K562 (cell line): Measurements from ENCODE around the gene UNC13C. TPM values are rescaled to one million over a fixed set of nuclear protein-coding genes. Genes with fewer than 3 reads are reported as not detected.

Experiments
- ATAC-seq: fragments of 200-7000 bp; cut with Tn5 transposase; 3 replicates; pipeline ENCODE4 v1.9.1; 2020; ENCODE audit warnings: moderate library complexity
- BruUV-seq: library from RNA; stranded (reverse); fragments of 400-500 nt; replicated peaks from 2 replicates; lab custom pipeline; 2021; lab: Mats Ljungman, UMichigan
- CTCF ChIA-PET: fragments of 300-600 bp; formaldehyde crosslinking; extraction: SDS; loops from one replicate; lab custom pipeline; 2021; ENCODE audit warnings: low intra/inter-chr PET ratio; lab: Yijun Ruan, JAX
- POLR2A ChIA-PET: fragments of 300-600, 350-650 bp; sonication (Branson Sonifier 250); formaldehyde crosslinking; extraction: SDS; loops from one replicate; lab custom pipeline; 2021; ENCODE audit warnings: antibody characterized with exemption, inconsistent platforms; lab: Yijun Ruan, JAX
- DNase-seq, 4 experiments: peaks; one replicate each; pipeline versions ENCODE4 v3.0.0 to v3.0.0-alpha.2; 2011 to 2018; ENCODE audit warnings: low spot score in 3 of 4, mixed read lengths in 3 of 4; ENCODE audit errors: extremely low read depth in 1 of 4
- FAIRE-seq: peaks from 2 replicates; lab custom pipeline; 2011; peaks lifted over from hg19 to GRCh38; lab: Jason Lieb, UNC
- H2AFZ ChIP-seq: 2 replicates; pipeline ENCODE4 v1.6.0; 2011; ENCODE audit warnings: low read depth, low read length, control low read depth, inconsistent platforms
- H3K27ac ChIP-seq: fragments of 200-600 bp; 3 replicates; pipeline ENCODE4 v1.8.0; 2011; ENCODE audit warnings: low read depth, mild to moderate bottlenecking, control low read depth, inconsistent platforms, low read length, moderate library complexity, mixed read lengths; ENCODE audit errors: extremely low read depth
- H3K27me3 ChIP-seq, 2 experiments: fragments of 300-600 bp in 1 of 2; 2 replicates in 1 of 2; 3 replicates in 1 of 2; pipeline versions ENCODE4 v1.6.0 to v1.8.0; 2011; ENCODE audit warnings: inconsistent platforms in 2 of 2, low read length in 2 of 2, mild to moderate bottlenecking in 1 of 2, mixed read lengths in 1 of 2, moderate library complexity in 1 of 2; ENCODE audit not compliant: control insufficient read depth in 2 of 2, insufficient read depth in 2 of 2
- H3K36me3 ChIP-seq: fragments of 300-600 bp; 3 replicates; pipeline ENCODE4 v1.8.0; 2011; ENCODE audit warnings: mild to moderate bottlenecking, low read length, inconsistent platforms; ENCODE audit not compliant: control insufficient read depth, insufficient read depth
- H3K4me1 ChIP-seq, 2 experiments: fragments of 200-600 bp in 1 of 2; replicated peaks in 1 of 2; 2 replicates in 1 of 2; 3 replicates in 1 of 2; pipeline versions ENCODE4 v1.5.1 to v1.8.0; 2011; ENCODE audit warnings: inconsistent platforms in 2 of 2, low read length in 2 of 2, mild to moderate bottlenecking in 1 of 2, mixed read lengths in 1 of 2, moderate library complexity in 1 of 2; ENCODE audit not compliant: control insufficient read depth in 2 of 2, insufficient read depth in 2 of 2
- H3K4me2 ChIP-seq: 2 replicates; pipeline ENCODE4 v1.6.1; 2011; ENCODE audit warnings: low read length, control low read depth, inconsistent platforms, mixed read lengths; ENCODE audit not compliant: insufficient read depth
- H3K4me3 ChIP-seq: fragments of 200-600 bp; sonication (generic), shearing (Covaris generic); 2 replicates; pipeline ENCODE4 v1.5.1; 2016; ENCODE audit warnings: control low read depth, inconsistent platforms
- H3K79me2 ChIP-seq: fragments of 200-600 bp; 3 replicates; pipeline ENCODE4 v1.8.0; 2011; ENCODE audit warnings: low read length, inconsistent platforms; ENCODE audit not compliant: control insufficient read depth, insufficient read depth
- H3K9ac ChIP-seq, 2 experiments: 2 replicates each; pipeline versions ENCODE4 v1.6.0 to v1.6.1; 2011; ENCODE audit warnings: low read depth in 2 of 2, low read length in 2 of 2, control low read depth in 1 of 2, inconsistent platforms in 1 of 2, mild to moderate bottlenecking in 1 of 2, mixed read lengths in 1 of 2; ENCODE audit not compliant: insufficient read depth in 1 of 2
- H3K9me1 ChIP-seq: one replicate; pipeline ENCODE4 v1.6.0; 2011; ENCODE audit warnings: inconsistent platforms, mild to moderate bottlenecking, low read length, moderate library complexity; ENCODE audit not compliant: control insufficient read depth, insufficient read depth
- H3K9me3 ChIP-seq: replicated peaks from 2 replicates; pipeline ENCODE4 v1.5.1; 2011; ENCODE audit warnings: low read depth, low read length, inconsistent platforms; ENCODE audit not compliant: control insufficient read depth, insufficient read depth
- H4K20me1 ChIP-seq: replicated peaks from 2 replicates; pipeline ENCODE4 v1.6.1; 2011; ENCODE audit warnings: low read length, inconsistent platforms, mixed read lengths; ENCODE audit not compliant: control insufficient read depth, insufficient read depth
- BDP1 ChIP-seq: IDR thresholded peaks from 3 replicates; pipeline ENCODE4 v1.6.1; 2011; ENCODE audit not compliant: insufficient read length, insufficient read depth
- HCFC1 ChIP-seq: IDR thresholded peaks from 2 replicates; pipeline ENCODE4 v1.6.1; 2012; ENCODE audit warnings: low read depth, low read length, improper control_type of control experiment
- MEF2A ChIP-seq: IDR thresholded peaks from 2 replicates; pipeline ENCODE4 v1.6.1; 2011; ENCODE audit warnings: low read depth, mild to moderate bottlenecking, low read length, moderate library complexity; ENCODE audit not compliant: control insufficient read depth
- PYGO2 ChIP-seq: fragments of 450-650 bp; IDR thresholded peaks from 2 replicates; pipeline ENCODE4 v1.6.1; 2016; ENCODE audit warnings: mild to moderate bottlenecking, missing genetic modification characterization, moderate library complexity, missing compliant biosample characterization
- SIRT6 ChIP-seq: IDR thresholded peaks from one replicate; pipeline ENCODE4 v1.6.1; 2012; ENCODE audit warnings: low read depth, mild to moderate bottlenecking, control low read depth, inconsistent platforms, low read length, moderate library complexity
- ZFP1 ChIP-seq: fragments of 450-650 bp; formaldehyde crosslinking; IDR thresholded peaks from 2 replicates; pipeline ENCODE4 v1.4.0; 2020; ENCODE audit warnings: mild to moderate bottlenecking, mixed read lengths
- WGBS: fragments of 100-300 bp; shearing (Covaris generic); methylation state at CpG from one replicate; pipeline ENCODE4 v1.1.6; 2016; ENCODE audit warnings: low coverage, mixed read lengths; ENCODE audit not compliant: insufficient coverage; ENCODE audit errors: missing lambda C conversion rate; 5-methylcytosine and 5-hydroxymethylcytosine counted together
- in situ Hi-C: fragments of 300-500 bp; cut with MboI; formaldehyde crosslinking; loops from 4 replicates; pipeline ENCODE4 v1.15.0; 2018; ENCODE audit warnings: inconsistent platforms, mixed read lengths
- intact Hi-C: fragments of 100-400 bp; cut with micrococcal nuclease; formaldehyde crosslinking; loops from 2 replicates; pipeline ENCODE4 v1.14.2; 2022
- polyA plus RNA-seq, 8 experiments: library from polyadenylated mRNA; depleted of rRNA in 4 of 8; stranded (reverse) in 5 of 8; unstranded in 3 of 8; fragments of >200 nt; fragmentation: Nextera tagmentation in 2 of 8; fragmentation: Illumina TruSeq in 1 of 8; extraction: Ambion mirVana in 2 of 8; extraction: Trizol in 1 of 8; gene quantifications; 2 replicates each; pipeline versions ENCODE4 v1.2.1 to v1.2.3, GENCODE V29; 2011 to 2014; ENCODE audit warnings: inconsistent platforms in 1 of 8, missing spikeins in 1 of 8
- total RNA-seq, 7 experiments: library from RNA; depleted of rRNA in 6 of 7; stranded (reverse); fragments of >200 nt in 6 of 7; fragmentation: Illumina TruSeq in 2 of 7; extraction: Trizol in 2 of 7; gene quantifications; 2 replicates each; pipeline versions ENCODE4 v1.2.1 to v1.2.3, GENCODE V29; 2011 to 2021; ENCODE audit warnings: low replicate concordance in 1 of 7
- TF ChIP-seq, protein P1 (sequence below), 2 experiments: fragments of 450-650 bp; IDR thresholded peaks; 2 replicates each; pipeline ENCODE4 v1.6.1; 2016; ENCODE audit warnings: mild to moderate bottlenecking in 2 of 2, borderline replicate concordance in 1 of 2, low read depth in 1 of 2, moderate library complexity in 1 of 2

Gene UNC13C
- total and polyA plus RNA-seq, 9 of the 15 experiments (the other 6 are each of a cell fraction or from before 2014, with no cell fraction given), result not detected

DNA sequence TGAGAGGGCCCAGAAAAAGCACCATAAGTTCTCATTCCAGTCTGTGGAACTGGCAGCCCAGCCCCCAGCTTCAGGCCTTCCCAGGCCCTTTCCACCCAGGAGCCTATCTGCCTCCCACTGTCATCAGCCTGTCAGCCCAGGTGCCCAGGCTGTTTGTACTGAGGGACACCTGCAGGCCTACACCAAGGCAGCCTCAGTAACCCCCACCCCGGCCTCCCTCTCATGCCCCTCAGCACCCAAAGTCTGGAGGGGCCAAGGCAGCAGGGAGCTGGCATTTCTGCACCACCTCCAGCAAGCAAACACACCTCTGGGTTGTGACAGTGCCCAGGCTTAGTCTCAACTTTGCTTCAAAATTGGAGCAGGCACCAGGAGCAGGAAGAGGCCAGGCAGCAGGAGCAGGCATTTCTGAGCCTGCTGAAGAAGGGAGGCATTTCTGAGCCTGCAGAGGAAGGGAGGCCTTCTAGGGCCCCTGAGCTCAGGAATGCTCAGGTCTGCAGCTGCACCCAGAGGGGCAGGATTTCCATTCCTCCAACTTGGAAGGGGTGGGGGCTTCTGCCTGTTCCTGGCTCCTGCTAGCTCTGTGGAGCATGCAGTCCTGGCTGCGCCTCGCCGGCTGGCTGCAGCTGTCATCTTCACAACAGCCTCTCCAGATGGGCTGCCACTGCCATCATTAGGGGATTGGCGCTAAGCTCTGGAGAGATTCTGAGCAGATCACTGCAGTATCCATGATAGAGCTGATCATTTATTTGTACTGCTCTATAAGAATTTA is 396.1 kb downstream of the UNC13C start:
- no peaks in the 10 kb centered on the region for H3K36me3 ChIP-seq
- no peaks in the 10 kb centered on the region for H3K9me3 ChIP-seq
- no peak overlapping the region for H2AFZ ChIP-seq
- no peaks in the 10 kb centered on the region for H4K20me1 ChIP-seq
- no TSS peak for BruUV-seq
- H3K4me1 ChIP-seq, result no peaks in the 10 kb centered on the region
- H3K4me2 ChIP-seq, result no peak overlapping the region
- TF ChIP-seq HCFC1 (no peak), MEF2A (no peak), PYGO2 (tag) (no peak), ZFP1 (CRISPR knock-in tag) (no peak), BDP1 (no peak), SIRT6 (no peak)
- TF ChIP-seq, protein P1, sequence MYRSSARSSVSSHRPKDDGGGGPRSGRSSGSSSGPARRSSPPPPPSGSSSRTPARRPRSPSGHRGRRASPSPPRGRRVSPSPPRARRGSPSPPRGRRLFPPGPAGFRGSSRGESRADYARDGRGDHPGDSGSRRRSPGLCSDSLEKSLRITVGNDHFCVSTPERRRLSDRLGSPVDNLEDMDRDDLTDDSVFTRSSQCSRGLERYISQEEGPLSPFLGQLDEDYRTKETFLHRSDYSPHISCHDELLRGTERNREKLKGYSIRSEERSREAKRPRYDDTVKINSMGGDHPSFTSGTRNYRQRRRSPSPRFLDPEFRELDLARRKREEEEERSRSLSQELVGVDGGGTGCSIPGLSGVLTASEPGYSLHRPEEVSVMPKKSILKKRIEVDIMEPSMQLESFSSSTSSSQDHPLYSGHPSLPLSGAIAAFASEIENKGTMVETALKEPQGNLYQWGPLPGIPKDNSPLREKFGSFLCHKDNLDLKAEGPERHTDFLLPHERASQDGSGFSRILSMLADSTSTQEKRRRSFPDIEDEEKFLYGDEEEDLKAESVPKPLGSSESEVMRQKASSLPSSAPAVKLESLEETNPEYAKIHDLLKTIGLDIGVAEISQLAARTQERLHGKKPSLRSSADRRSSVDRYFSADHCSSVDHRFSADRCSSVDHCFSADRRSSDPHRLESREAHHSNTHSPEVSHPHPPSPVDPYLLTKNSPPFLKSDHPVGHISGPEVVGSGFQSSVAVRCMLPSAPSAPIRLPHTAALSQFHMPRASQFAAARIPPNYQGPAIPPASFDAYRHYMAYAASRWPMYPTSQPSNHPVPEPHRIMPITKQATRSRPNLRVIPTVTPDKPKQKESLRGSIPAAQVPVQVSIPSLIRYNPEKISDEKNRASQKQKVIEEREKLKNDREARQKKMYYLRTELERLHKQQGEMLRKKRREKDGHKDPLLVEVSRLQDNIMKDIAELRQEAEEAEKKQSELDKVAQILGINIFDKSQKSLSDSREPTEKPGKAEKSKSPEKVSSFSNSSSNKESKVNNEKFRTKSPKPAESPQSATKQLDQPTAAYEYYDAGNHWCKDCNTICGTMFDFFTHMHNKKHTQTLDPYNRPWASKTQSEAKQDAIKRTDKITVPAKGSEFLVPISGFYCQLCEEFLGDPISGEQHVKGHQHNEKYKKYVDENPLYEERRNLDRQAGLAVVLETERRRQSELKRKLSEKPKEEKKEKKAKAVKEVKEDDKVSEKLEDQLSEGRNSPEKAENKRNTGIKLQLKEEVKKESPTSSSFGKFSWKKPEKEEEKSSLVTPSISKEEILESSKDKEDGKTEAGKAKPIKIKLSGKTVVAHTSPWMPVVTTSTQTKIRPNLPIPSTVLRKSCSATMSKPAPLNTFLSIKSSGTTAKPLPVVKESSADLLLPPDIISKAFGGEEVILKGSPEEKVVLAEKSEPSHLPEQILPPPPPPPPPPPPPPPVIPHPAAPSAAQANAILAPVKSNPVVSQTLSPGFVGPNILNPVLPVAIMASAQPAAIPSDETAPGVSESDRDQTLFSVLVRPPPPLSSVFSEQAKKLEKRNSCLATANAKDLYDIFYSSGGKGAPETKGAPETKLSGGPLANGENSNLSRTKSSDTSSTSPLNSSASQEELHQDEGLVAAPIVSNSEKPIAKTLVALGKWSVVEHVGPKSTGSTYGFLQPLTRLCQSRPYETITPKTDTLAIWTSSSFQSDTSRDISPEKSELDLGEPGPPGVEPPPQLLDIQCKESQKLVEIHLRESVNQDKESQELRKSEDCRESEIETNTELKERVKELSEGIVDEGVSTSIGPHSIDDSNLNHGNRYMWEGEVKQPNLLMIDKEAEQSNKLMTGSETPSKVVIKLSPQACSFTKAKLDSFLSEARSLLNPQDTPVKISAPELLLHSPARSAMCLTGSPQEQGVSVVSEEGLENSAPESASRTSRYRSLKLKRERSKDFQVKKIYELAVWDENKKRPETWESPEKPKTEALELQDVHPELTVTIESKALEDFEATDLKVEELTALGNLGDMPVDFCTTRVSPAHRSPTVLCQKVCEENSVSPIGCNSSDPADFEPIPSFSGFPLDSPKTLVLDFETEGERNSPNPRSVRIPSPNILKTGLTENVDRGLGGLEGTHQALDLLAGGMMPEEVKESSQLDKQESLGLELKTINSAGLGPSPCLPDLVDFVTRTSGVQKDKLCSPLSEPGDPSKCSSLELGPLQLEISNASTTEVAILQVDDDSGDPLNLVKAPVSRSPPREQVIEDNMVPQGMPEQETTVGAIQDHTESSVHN (IDR thresholded peaks at IDR 0.05; ENCODE audit: borderline replicate concordance in 1 of 2, low read depth in 1 of 2), result no peak
- TF ChIP-seq, all 486 proteins: peak for 0
- Histone ChIP-seq H3K9ac (no peak overlapping the region), H3K9me1 (no peaks in the 10 kb centered on the region), H3K4me3 (no peak overlapping the region), H3K79me2 (no peaks in the 10 kb centered on the region), H3K27me3 (no peaks in the 10 kb centered on the region), H3K27ac (no peak overlapping the region)
- FAIRE-seq (no peak), ATAC-seq (no peak), DNase-seq (no peak)
- ChIA-PET CTCF (no interaction called here), POLR2A (no interaction called here)
- intact Hi-C loops (no loop called here), in situ Hi-C loops (no loop called here)
- 0% methylated on average over 5 of the region's 5 CpGs for WGBS
